ENCODE data around the gene TEX35. TPM values are rescaled to one million over a fixed set of nuclear protein-coding genes. Genes with fewer than 3 reads are reported as not detected.

The TEX35 gene
- total and polyA plus RNA-seq, 9 donors, result not detected

- Histone ChIP-seq H3K36me3 (no peaks in the 10 kb centered on the region), H3K4me3 (peak overlapping the region; percentile 81), H3K27ac (peak overlapping the region in 1 of 2 donors; percentile 63), H3K27me3 (no peaks in the 10 kb centered on the region), H3K4me1 (ENCODE audit: insufficient read depth) (peaks cover under 1% of the 10 kb centered on the region), H3K9me3 (no peaks in the 10 kb centered on the region)
- TF ChIP-seq EP300 (IDR thresholded peaks at IDR 0.05) (no peak), CTCF (IDR thresholded peaks at IDR 0.05) (peak; percentile 93 to 99 (median 93))
- intact Hi-C loops (cut with DNase I), result loop anchor here (1.0 to 5.0 kb wide), 6 partner anchors 210 to 465 kb away; no protein-coding TSS in a partner anchor
- DNase-seq, result peak; percentile 81 to 95 (median 91)
- 0 to 1% (median 1%) methylated on average over 52 to 66 of the region's 66 CpGs for WGBS, 3 donors
Observed at GRCh38 chr1:178542554-178543289, 29.8 kb downstream of the TEX35 start.

GRCh38 chr1:178543290-178543607, 30.3 kb downstream of the TEX35 start:
- peak in 1 of 5 donors; percentile 24 for DNase-seq
- no peaks in the 10 kb centered on the region for H3K9me3 ChIP-seq
- no peak overlapping the region for H3K27ac ChIP-seq
- no peaks in the 10 kb centered on the region for H3K4me1 ChIP-seq (ENCODE audit: insufficient read depth)
- 12 to 17% (median 12%) methylated on average over 10 of the region's 10 CpGs for WGBS, 3 donors
- H3K4me3 ChIP-seq, result peak overlapping the region; percentile 81
- no peaks in the 10 kb centered on the region for H3K27me3 ChIP-seq
- no peak for TF ChIP-seq POLR2A (IDR thresholded peaks at IDR 0.05)
- no peak for TF ChIP-seq EP300 (IDR thresholded peaks at IDR 0.05)
- intact Hi-C loops (cut with DNase I), result loop anchor here (2.0 to 5.0 kb wide), 5 partner anchors 209 to 464 kb away; no protein-coding TSS in a partner anchor
- no peaks in the 10 kb centered on the region for H3K36me3 ChIP-seq

GRCh38 chr1:178544531-178544930, 31.6 kb downstream of the TEX35 start:
- TF ChIP-seq EP300 (IDR thresholded peaks at IDR 0.05) (no peak), POLR2A (IDR thresholded peaks at IDR 0.05) (no peak), CTCF (IDR thresholded peaks at IDR 0.05) (no peak)
- Histone ChIP-seq H3K36me3 (no peaks in the 10 kb centered on the region), H3K27me3 (no peaks in the 10 kb centered on the region), H3K4me1 (ENCODE audit: insufficient read depth) (no peaks in the 10 kb centered on the region), H3K9me3 (no peaks in the 10 kb centered on the region), H3K4me3 (no peak overlapping the region), H3K27ac (no peak overlapping the region)
- intact Hi-C loops (cut with DNase I), result loop anchor here in 3 of 4 donors (5.0 kb wide), 3 partner anchors 208 to 463 kb away; no protein-coding TSS in a partner anchor
- no peak for DNase-seq
- 86 to 89% (median 87%) methylated on average over 9 of the region's 9 CpGs for WGBS, 3 donors

GRCh38 chr1:178548108-178548507, 35.2 kb downstream of the TEX35 start:
- 96 to 97% (median 96%) methylated on average over 3 of the region's 3 CpGs for WGBS, 3 donors
- no peak for DNase-seq
- H3K9me3 ChIP-seq, result no peaks in the 10 kb centered on the region
- intact Hi-C loops (cut with DNase I), result no loop called here
- TF ChIP-seq CTCF (IDR thresholded peaks at IDR 0.05) (no peak), POLR2A (IDR thresholded peaks at IDR 0.05) (no peak), EP300 (IDR thresholded peaks at IDR 0.05) (no peak)
- H3K27me3 ChIP-seq, result no peaks in the 10 kb centered on the region
- no peak overlapping the region for H3K4me3 ChIP-seq
- no peaks in the 10 kb centered on the region for H3K36me3 ChIP-seq
- no peaks in the 10 kb centered on the region for H3K4me1 ChIP-seq (ENCODE audit: insufficient read depth)
- no peak overlapping the region for H3K27ac ChIP-seq

- Histone ChIP-seq H3K27ac (no peak overlapping the region), H3K4me3 (no peak overlapping the region), H3K4me1 (ENCODE audit: insufficient read depth) (no peaks in the 10 kb centered on the region), H3K36me3 (no peaks in the 10 kb centered on the region), H3K27me3 (no peaks in the 10 kb centered on the region), H3K9me3 (no peaks in the 10 kb centered on the region)
- WGBS, 3 donors, result 62 to 81% (median 64%) methylated on average over 3 of the region's 3 CpGs
- TF ChIP-seq CTCF (IDR thresholded peaks at IDR 0.05) (no peak), EP300 (IDR thresholded peaks at IDR 0.05) (no peak), POLR2A (IDR thresholded peaks at IDR 0.05) (no peak)
- DNase-seq, result no peak
- intact Hi-C loops (cut with DNase I), result no loop called here
Observed at GRCh38 chr1:178551307-178551706, 38.4 kb downstream of the TEX35 start.

Data from ovary (tissue), 9 donors.